ENCODE measurements around the gene TRIP13.

Gene TRIP13

DNA sequence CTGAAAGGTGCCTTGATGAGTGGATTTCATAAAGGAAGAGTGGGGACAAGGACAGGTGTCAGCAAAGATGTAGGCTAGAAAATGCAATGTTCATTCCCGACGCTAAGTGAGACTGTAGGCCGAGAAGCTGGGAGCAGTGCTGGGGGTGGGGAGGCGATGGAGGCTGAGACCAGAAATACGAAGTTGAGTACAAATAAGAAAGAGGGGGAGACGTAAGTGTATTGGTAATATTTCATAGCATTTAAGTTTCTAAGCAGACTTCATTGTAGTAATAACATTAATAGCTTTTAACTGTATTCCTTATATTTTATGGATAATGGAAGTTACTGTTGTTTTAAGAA is 11.0 kb downstream of the TRIP13 start:
- in situ Hi-C loops (cut with HindIII; ENCODE audit: low sequenced_read_pairs), result no loop called here
- DNase-seq (ENCODE audit: low read depth), result no peak
- TF ChIP-seq, protein P1, sequence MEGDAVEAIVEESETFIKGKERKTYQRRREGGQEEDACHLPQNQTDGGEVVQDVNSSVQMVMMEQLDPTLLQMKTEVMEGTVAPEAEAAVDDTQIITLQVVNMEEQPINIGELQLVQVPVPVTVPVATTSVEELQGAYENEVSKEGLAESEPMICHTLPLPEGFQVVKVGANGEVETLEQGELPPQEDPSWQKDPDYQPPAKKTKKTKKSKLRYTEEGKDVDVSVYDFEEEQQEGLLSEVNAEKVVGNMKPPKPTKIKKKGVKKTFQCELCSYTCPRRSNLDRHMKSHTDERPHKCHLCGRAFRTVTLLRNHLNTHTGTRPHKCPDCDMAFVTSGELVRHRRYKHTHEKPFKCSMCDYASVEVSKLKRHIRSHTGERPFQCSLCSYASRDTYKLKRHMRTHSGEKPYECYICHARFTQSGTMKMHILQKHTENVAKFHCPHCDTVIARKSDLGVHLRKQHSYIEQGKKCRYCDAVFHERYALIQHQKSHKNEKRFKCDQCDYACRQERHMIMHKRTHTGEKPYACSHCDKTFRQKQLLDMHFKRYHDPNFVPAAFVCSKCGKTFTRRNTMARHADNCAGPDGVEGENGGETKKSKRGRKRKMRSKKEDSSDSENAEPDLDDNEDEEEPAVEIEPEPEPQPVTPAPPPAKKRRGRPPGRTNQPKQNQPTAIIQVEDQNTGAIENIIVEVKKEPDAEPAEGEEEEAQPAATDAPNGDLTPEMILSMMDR (IDR thresholded peaks at IDR 0.05; ENCODE audit: low read depth, low read length, missing control alignments), result no peak
- no peak overlapping the region for H3K4me3 ChIP-seq (ENCODE audit: low read depth, low read length)

- in situ Hi-C loops (cut with HindIII; ENCODE audit: low sequenced_read_pairs), result no loop called here
- TF ChIP-seq, protein P1 (IDR thresholded peaks at IDR 0.05; ENCODE audit: low read depth, low read length, missing control alignments), result no peak
These were observed 12.5 kb downstream of the TRIP13 start for GRCh38 chr5:905139-905642.

GRCh38 chr5:907366-907910 is 14.8 kb downstream of the TRIP13 start:
- TF ChIP-seq, protein P1 (IDR thresholded peaks at IDR 0.05; ENCODE audit: low read depth, low read length, missing control alignments), result no peak
- DNase-seq (ENCODE audit: low read depth), result no peak
- in situ Hi-C loops (cut with HindIII; ENCODE audit: low sequenced_read_pairs), result no loop called here
- H3K4me3 ChIP-seq (ENCODE audit: low read depth, low read length), result no peak overlapping the region

More at GRCh38 chr5:905139-905642, 12.5 kb downstream of the TRIP13 start:
- no peak overlapping the region for H3K4me3 ChIP-seq (ENCODE audit: low read depth, low read length)
- no peak for DNase-seq (ENCODE audit: low read depth)

- in situ Hi-C loops (cut with HindIII; ENCODE audit: low sequenced_read_pairs), result no loop called here
- DNase-seq (ENCODE audit: low read depth), result no peak
- H3K4me3 ChIP-seq (ENCODE audit: low read depth, low read length), result no peak overlapping the region
- TF ChIP-seq, protein P1 (IDR thresholded peaks at IDR 0.05; ENCODE audit: low read depth, low read length, missing control alignments), result no peak
These were observed 15.5 kb downstream of the TRIP13 start for GRCh38 chr5:908172-908571.

DNA sequence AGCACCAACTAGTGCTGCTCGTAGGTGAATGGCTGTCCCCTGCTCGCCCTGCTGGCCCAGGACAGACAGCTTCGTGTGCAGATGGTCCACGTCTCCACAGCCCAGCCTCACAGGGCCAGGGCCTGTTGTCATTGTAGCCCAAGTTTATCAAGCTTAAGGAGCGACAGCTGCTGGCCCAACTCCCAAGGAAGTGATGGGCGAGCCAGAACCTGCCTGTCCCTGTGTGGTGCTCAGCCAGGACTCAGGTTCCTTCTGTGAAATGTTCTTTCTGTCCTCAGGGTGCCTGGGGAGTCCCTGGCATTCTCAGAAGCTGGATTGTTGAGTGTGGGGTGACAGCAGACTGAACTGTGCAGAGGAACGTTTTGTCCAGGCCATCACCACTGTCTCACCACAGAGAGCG is 16.4 kb downstream of the TRIP13 start:
- H3K4me3 ChIP-seq (ENCODE audit: low read depth, low read length), result no peak overlapping the region
- in situ Hi-C loops (cut with HindIII; ENCODE audit: low sequenced_read_pairs), result no loop called here
- TF ChIP-seq, protein P1 (IDR thresholded peaks at IDR 0.05; ENCODE audit: low read depth, low read length, missing control alignments), result no peak
- DNase-seq (ENCODE audit: low read depth), result no peak

- H3K4me3 ChIP-seq (ENCODE audit: low read depth, low read length), result no peak overlapping the region
- TF ChIP-seq, protein P1 (IDR thresholded peaks at IDR 0.05; ENCODE audit: low read depth, low read length, missing control alignments), result no peak
- no peak for DNase-seq (ENCODE audit: low read depth)
- in situ Hi-C loops (cut with HindIII; ENCODE audit: low sequenced_read_pairs), result no loop called here
These were observed 17.5 kb downstream of the TRIP13 start for GRCh38 chr5:909994-910768.

All from astrocyte of the cerebellum (primary cell).